ENCODE data around the gene ANGPT4. TPM values are rescaled to one million over a fixed set of nuclear protein-coding genes. Genes with fewer than 3 reads are reported as not detected.

ANGPT4 gene
- total and polyA plus RNA-seq, 3 experiments from 2014 or later, result not detected

DNA sequence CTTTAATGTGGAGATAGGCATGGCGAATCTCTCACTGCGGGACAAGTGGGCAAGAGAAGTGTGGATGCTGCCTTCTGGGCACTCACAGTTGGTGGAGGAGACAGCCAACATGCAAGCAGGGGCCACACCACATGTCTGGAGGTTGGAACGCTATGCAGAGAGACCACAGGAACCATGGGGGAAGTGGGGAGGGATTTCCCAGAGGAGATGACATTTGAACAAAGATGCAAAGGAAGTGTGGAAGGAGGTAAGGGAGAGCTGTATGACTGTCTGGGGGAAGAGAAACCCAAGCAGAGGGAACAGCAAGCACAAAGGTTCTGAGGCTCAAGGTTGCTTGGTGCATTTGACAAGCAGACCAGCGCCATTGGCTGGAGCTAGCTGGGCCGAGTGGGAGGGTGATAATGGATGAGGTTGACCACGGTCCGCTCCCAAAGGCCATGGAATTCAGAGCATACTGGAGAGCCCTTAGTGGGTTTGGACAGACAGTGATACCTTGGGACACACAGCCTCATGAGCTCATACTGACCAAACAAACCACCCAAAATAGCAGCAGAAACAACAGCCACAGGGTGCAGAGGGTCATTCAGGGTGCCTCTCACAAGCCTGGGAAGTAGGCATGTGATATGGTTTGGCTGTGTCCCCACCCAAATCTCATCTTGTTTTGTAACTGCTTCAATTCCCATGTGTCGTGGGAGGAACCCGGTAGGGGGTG is 90.3 kb downstream of the ANGPT4 start:
- H3K9me3 Mint-ChIP-seq, result no peaks in the 10 kb centered on the region
- POLR2A ChIA-PET, result no interaction called here

DNA sequence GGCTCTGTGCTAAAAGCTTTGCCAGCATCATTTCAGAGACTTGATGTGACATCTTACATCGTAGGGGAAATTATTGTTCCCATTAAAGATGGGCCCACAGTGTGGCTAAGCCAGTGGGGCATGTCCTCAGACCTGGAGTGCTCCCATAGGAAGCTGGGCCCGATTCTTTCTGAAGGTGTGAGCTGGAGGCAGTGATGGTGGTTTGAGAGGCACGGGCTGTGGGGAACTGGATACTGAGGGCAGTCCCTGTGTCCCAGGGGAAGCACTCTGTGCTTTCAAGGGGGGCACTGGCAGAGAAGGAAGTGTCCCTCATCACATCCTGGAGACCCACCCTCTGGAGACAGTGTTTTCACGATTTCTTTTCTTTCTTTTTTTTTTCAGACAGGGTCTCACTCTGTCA is 91.2 kb downstream of the ANGPT4 start:
- Mint-ChIP-seq H3K36me3 (no peaks in the 10 kb centered on the region), H3K4me1 (no peaks in the 10 kb centered on the region), H3K9me3 (no peaks in the 10 kb centered on the region), H3K27ac (no peak overlapping the region), H3K4me3 (no peak overlapping the region), H3K27me3 (no peaks in the 10 kb centered on the region)
- Histone ChIP-seq H3K27me3 (ENCODE audit: insufficient read depth, low read length, poor library complexity, severe bottlenecking) (no peaks in the 10 kb centered on the region), H3K9me3 (ENCODE audit: low read length) (no peaks in the 10 kb centered on the region), H3K4me3 (ENCODE audit: low read length) (no peak overlapping the region), H3K27ac (ENCODE audit: low read depth, low read length) (no peak overlapping the region), H3K36me3 (ENCODE audit: insufficient read depth, low read length) (no peaks in the 10 kb centered on the region), H3K4me1 (ENCODE audit: insufficient read depth, low read length) (no peaks in the 10 kb centered on the region)
- POLR2A ChIA-PET, result no interaction called here
- DNase-seq, result no peak
- CTCF ChIA-PET, result interaction anchor here (0.8 to 2.1 kb wide), 3 partner anchors 8 to 131 kb away, joined by 3 to 6 read pairs (median 4); partner anchors contain the start of gene FAM110A

More for the DNA sequence above, 90.3 kb downstream of the ANGPT4 start:
- no peaks in the 10 kb centered on the region for H3K4me1 ChIP-seq (ENCODE audit: insufficient read depth, low read length)
- no peak overlapping the region for H3K4me3 Mint-ChIP-seq
- H3K27ac Mint-ChIP-seq, result peak overlapping the region in 1 of 8 donors; percentile 61
- H3K4me1 Mint-ChIP-seq, result no peaks in the 10 kb centered on the region
- no peaks in the 10 kb centered on the region for H3K36me3 Mint-ChIP-seq
- no peak for DNase-seq
- H3K27me3 Mint-ChIP-seq, result no peaks in the 10 kb centered on the region
- no peak overlapping the region for H3K4me3 ChIP-seq (ENCODE audit: low read length)
- no peaks in the 10 kb centered on the region for H3K27me3 ChIP-seq (ENCODE audit: insufficient read depth, low read length, poor library complexity, severe bottlenecking)
- no peaks in the 10 kb centered on the region for H3K36me3 ChIP-seq (ENCODE audit: insufficient read depth, low read length)
- CTCF ChIA-PET, result interaction anchor here (1.2 kb wide), 1 partner anchor 121 kb away, joined by 3 read pairs; no protein-coding TSS in a partner anchor
- no peaks in the 10 kb centered on the region for H3K9me3 ChIP-seq (ENCODE audit: low read length)
- no peak overlapping the region for H3K27ac ChIP-seq (ENCODE audit: low read depth, low read length)

DNA sequence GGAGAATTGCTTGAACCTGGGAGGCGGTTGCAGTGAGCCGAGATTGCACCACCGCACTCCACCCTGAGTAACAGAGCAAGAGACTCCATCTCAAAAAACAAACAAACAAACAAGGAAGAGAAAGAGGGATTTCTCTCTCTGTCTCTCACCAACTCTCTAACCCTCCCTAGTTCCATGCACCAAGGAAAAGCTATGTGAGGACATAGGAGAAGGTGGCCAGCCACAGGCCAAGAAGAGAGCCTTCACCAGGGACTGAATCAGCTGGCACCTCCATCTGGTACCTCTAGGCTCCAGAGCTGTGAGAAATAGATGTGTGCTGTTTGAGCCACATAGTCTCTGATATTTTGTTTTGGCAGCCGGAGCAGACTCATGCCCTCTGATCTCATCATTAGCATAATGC is 91.6 kb downstream of the ANGPT4 start:
- Histone ChIP-seq H3K27ac (ENCODE audit: low read depth, low read length) (no peak overlapping the region), H3K4me3 (ENCODE audit: low read length) (no peak overlapping the region), H3K36me3 (ENCODE audit: insufficient read depth, low read length) (no peaks in the 10 kb centered on the region), H3K4me1 (ENCODE audit: insufficient read depth, low read length) (no peaks in the 10 kb centered on the region), H3K27me3 (ENCODE audit: insufficient read depth, low read length, poor library complexity, severe bottlenecking) (no peaks in the 10 kb centered on the region), H3K9me3 (ENCODE audit: low read length) (no peaks in the 10 kb centered on the region)
- Mint-ChIP-seq H3K27ac (no peak overlapping the region), H3K4me1 (no peaks in the 10 kb centered on the region), H3K36me3 (no peaks in the 10 kb centered on the region), H3K27me3 (no peaks in the 10 kb centered on the region), H3K9me3 (no peaks in the 10 kb centered on the region), H3K4me3 (no peak overlapping the region)
- CTCF ChIA-PET, result interaction anchor here (0.8 to 2.1 kb wide), 3 partner anchors 9 to 131 kb away, joined by 3 to 6 read pairs (median 4); partner anchors contain the start of gene FAM110A
- no peak for DNase-seq
- POLR2A ChIA-PET, result no interaction called here

DNA sequence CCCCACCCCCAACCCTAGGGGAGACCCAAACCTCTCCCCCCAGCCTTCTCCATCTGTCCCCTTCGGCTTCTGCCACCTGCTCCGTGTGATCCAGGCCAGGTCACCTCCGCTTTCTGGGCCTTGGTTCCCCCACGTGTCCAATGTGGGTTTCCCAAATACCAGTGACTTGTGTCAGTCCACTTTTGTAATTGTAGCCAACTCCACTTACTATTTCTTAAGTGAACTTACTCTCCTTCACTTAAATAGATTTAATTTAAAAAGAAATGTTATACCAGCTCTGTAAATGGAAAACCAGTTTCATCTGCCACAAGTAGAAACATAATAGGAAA is 92.6 kb downstream of the ANGPT4 start:
- no peaks in the 10 kb centered on the region for H3K36me3 Mint-ChIP-seq
- no peaks in the 10 kb centered on the region for H3K27me3 ChIP-seq (ENCODE audit: insufficient read depth, low read length, poor library complexity, severe bottlenecking)
- no peak overlapping the region for H3K27ac ChIP-seq (ENCODE audit: low read depth, low read length)
- H3K27ac Mint-ChIP-seq, result no peak overlapping the region
- H3K27me3 Mint-ChIP-seq, result no peaks in the 10 kb centered on the region
- no peak overlapping the region for H3K4me3 Mint-ChIP-seq
- POLR2A ChIA-PET, result no interaction called here
- no peaks in the 10 kb centered on the region for H3K9me3 Mint-ChIP-seq
- H3K36me3 ChIP-seq (ENCODE audit: insufficient read depth, low read length), result no peaks in the 10 kb centered on the region
- no peaks in the 10 kb centered on the region for H3K4me1 ChIP-seq (ENCODE audit: insufficient read depth, low read length)
- no peaks in the 10 kb centered on the region for H3K4me1 Mint-ChIP-seq
- no peak for DNase-seq
- no peaks in the 10 kb centered on the region for H3K9me3 ChIP-seq (ENCODE audit: low read length)
- no peak overlapping the region for H3K4me3 ChIP-seq (ENCODE audit: low read length)
- CTCF ChIA-PET, result interaction anchor here (2.1 kb wide), 1 partner anchor 10 kb away, joined by 6 read pairs; the partner anchor contains the start of gene FAM110A

DNA sequence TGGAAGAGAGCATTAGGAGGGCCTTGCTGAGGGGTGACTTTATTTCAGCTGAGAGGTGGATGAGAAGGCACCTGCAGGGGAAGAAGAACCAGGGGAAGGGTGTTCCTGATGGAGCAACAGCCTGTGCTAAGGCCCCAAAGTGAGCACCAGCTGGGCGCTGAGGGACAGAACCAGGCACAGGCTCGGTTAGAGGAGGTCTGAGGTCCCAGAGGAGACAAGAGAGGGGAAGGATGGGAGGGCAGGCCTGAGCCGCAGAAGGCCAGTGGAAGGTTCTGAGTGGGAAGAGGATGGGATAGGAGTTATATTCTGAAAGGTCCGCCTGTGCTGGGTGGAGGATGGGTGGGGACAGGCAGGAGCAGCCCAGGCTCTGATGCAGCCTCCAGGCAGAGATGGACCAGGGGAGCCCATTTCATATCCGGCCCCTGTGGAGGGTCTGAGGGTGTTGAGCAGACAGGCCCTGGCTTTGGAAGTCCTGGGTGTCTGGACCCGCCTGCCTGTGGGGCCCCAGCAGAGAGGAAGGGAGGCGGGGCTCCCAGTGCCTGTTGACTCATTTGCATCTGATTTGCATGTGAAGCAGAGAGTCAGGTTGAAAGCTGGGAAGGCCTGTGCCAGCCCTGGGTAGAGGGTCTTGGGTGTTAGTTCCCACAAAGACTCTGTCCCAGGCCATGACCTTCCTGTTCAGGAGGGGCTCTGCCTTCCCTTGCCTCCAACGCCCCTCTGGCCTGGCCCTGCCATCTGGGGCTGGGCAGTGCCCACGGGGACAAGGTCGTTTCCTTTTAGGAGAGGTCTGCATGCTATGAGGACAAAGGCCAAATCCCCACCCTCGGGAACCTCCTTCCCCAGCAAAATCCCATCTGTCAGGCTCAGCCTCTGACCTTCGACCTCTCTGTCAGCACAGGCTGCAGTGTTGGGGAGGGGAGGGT is 93.2 kb downstream of the ANGPT4 start:
- ChIA-PET CTCF (interaction anchor here (1.5 to 2.1 kb wide), 2 partner anchors 10 to 134 kb away, joined by 3 to 6 read pairs; partner anchors contain the start of gene FAM110A), POLR2A (no interaction called here)
- no peaks in the 10 kb centered on the region for H3K36me3 Mint-ChIP-seq
- Histone ChIP-seq H3K9me3 (ENCODE audit: low read length) (no peaks in the 10 kb centered on the region), H3K4me3 (ENCODE audit: low read length) (no peak overlapping the region), H3K36me3 (ENCODE audit: insufficient read depth, low read length) (no peaks in the 10 kb centered on the region), H3K4me1 (ENCODE audit: insufficient read depth, low read length) (no peaks in the 10 kb centered on the region), H3K27ac (ENCODE audit: low read depth, low read length) (no peak overlapping the region), H3K27me3 (ENCODE audit: insufficient read depth, low read length, poor library complexity, severe bottlenecking) (no peaks in the 10 kb centered on the region)
- H3K4me3 Mint-ChIP-seq, result no peak overlapping the region
- no peaks in the 10 kb centered on the region for H3K9me3 Mint-ChIP-seq
- no peaks in the 10 kb centered on the region for H3K4me1 Mint-ChIP-seq
- no peak for DNase-seq
- H3K27ac Mint-ChIP-seq, result peak overlapping the region in 1 of 8 donors; percentile 70
- H3K27me3 Mint-ChIP-seq, result no peaks in the 10 kb centered on the region

DNA sequence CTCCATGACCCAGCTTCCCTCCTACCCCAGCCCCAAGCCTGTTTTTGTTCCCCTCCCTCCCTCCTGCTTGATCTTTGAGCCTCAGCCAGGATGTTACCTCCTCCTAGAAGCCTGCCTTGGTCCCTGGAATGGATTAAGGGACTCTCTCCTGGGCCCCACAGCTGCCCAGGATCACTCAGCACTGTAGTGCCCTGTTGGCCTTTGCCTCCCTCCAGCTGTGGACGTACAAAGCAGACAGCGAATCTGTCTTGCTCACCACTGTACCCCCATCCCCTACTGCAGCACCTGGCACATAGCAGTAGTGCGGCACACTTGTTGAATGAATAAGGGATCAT is 94.4 kb downstream of the ANGPT4 start:
- no peaks in the 10 kb centered on the region for H3K9me3 Mint-ChIP-seq
- H3K36me3 Mint-ChIP-seq, result no peaks in the 10 kb centered on the region
- no peaks in the 10 kb centered on the region for H3K27me3 ChIP-seq (ENCODE audit: insufficient read depth, low read length, poor library complexity, severe bottlenecking)
- ChIA-PET CTCF (interaction anchor here (1.5 kb wide), 1 partner anchor 135 kb away, joined by 3 read pairs; no protein-coding TSS in a partner anchor), POLR2A (no interaction called here)
- H3K4me1 ChIP-seq (ENCODE audit: insufficient read depth, low read length), result no peaks in the 10 kb centered on the region
- H3K4me3 Mint-ChIP-seq, result no peak overlapping the region
- H3K9me3 ChIP-seq (ENCODE audit: low read length), result no peaks in the 10 kb centered on the region
- no peak for DNase-seq
- no peaks in the 10 kb centered on the region for H3K4me1 Mint-ChIP-seq
- H3K36me3 ChIP-seq (ENCODE audit: insufficient read depth, low read length), result no peaks in the 10 kb centered on the region
- no peak overlapping the region for H3K4me3 ChIP-seq (ENCODE audit: low read length)
- H3K27ac Mint-ChIP-seq, result no peak overlapping the region
- H3K27ac ChIP-seq (ENCODE audit: low read depth, low read length), result peak overlapping the region; percentile 10
- no peaks in the 10 kb centered on the region for H3K27me3 Mint-ChIP-seq

DNA sequence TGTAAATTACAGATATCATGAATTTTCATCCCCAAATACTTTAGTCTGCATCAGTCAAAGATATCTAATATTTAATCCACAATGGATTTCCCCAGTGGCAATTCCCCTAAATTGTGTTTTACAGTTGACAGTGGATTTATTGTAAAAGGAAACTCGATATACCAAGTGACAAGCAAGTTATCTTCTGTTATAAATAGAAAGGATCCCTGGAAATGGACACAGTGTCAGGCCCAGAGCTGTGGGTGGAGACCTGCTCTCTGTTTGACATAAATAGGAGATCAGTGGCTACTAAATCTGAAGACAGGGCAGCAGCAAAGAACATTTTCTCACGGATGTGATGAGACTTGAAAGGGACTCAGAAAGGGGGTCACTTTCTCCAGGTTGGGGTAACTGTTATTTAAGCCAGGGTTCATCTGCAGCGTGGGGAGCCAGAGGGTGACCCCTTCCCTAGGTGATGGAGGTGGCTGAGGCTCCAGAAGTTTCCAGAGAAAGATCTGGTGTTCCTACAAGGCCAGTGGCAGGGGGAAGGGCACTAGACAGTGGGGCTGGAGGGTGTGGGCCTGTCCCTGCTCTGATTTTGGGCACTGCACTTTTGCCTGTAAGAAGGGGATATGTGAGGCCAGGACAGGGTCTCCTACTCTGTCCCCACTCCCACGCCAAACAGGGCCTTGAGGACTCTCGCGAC is 94.9 kb downstream of the ANGPT4 start:
- H3K27ac ChIP-seq (ENCODE audit: low read depth, low read length), result peak overlapping the region; percentile 10
- H3K4me1 Mint-ChIP-seq, result peaks cover 0 to under 1% (median 0%) of the 10 kb centered on the region in 3 donors
- H3K4me3 Mint-ChIP-seq, result no peak overlapping the region
- ChIA-PET CTCF (interaction anchor here (1.5 to 7.3 kb wide), 2 partner anchors 135 kb away, joined by 3 to 186 read pairs; no protein-coding TSS in a partner anchor), POLR2A (no interaction called here)
- H3K27ac Mint-ChIP-seq, result no peak overlapping the region
- no peaks in the 10 kb centered on the region for H3K9me3 Mint-ChIP-seq
- no peaks in the 10 kb centered on the region for H3K36me3 ChIP-seq (ENCODE audit: insufficient read depth, low read length)
- H3K4me3 ChIP-seq (ENCODE audit: low read length), result no peak overlapping the region
- H3K9me3 ChIP-seq (ENCODE audit: low read length), result no peaks in the 10 kb centered on the region
- H3K27me3 Mint-ChIP-seq, result peaks cover 0 to under 1% of the 10 kb centered on the region in 2 donors
- no peaks in the 10 kb centered on the region for H3K27me3 ChIP-seq (ENCODE audit: insufficient read depth, low read length, poor library complexity, severe bottlenecking)
- no peaks in the 10 kb centered on the region for H3K4me1 ChIP-seq (ENCODE audit: insufficient read depth, low read length)
- no peaks in the 10 kb centered on the region for H3K36me3 Mint-ChIP-seq
- no peak for DNase-seq
